Measurements from ENCODE around the gene MRNIP. TPM values are rescaled to one million over a fixed set of nuclear protein-coding genes. Genes with fewer than 3 reads are reported as not detected.
"Not testable (repeated sequence)": the region's sequence is repeated elsewhere in the genome, so short reads cannot be mapped to it uniquely, and the experiment has no call there.

The MRNIP gene
- total RNA-seq, 2 experiments from 2014 or later, result 20.2 to 21.4 TPM

DNA sequence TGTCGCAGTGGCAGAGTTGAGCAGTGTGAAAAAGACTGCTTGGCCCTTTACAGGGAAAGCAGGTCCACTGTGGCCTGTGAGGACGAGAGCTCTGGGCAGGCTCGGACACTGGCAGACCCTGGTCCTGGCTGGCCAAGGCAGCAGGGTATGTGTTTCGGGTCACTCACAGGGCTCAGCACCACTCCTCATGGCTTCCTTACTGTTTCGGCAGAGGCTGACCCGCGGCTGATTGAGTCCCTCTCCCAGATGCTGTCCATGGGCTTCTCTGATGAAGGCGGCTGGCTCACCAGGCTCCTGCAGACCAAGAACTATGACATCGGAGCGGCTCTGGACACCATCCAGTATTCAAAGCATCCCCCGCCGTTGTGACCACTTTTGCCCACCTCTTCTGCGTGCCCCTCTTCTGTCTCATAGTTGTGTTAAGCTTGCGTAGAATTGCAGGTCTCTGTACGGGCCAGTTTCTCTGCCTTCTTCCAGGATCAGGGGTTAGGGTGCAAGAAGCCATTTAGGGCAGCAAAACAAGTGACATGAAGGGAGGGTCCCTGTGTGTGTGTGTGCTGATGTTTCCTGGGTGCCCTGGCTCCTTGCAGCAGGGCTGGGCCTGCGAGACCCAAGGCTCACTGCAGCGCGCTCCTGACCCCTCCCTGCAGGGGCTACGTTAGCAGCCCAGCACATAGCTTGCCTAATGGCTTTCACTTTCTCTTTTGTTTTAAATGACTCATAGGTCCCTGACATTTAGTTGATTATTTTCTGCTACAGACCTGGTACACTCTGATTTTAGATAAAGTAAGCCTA lies 22.2 kb downstream of the MRNIP start:
- H3K27ac Mint-ChIP-seq, result peak overlapping the region; percentile 90
- DNase-seq, result peak; percentile 81
- peak overlapping the region; percentile 64 for H3K4me3 Mint-ChIP-seq
- H3K36me3 Mint-ChIP-seq, result peaks cover 41% of the 10 kb centered on the region
- ATAC-seq, result peak; percentile 96
- no peaks in the 10 kb centered on the region for H3K27me3 Mint-ChIP-seq
- no peaks in the 10 kb centered on the region for H3K9me3 Mint-ChIP-seq (ENCODE audit: low read depth)
- H3K4me1 Mint-ChIP-seq, result peaks cover 23% of the 10 kb centered on the region
- CTCF ChIA-PET, result interaction anchor here (0.8 to 1.9 kb wide), 7 partner anchors 11 to 254 kb away, joined by 3 to 12 read pairs (median 4); partner anchors contain the start of genes MGAT4B and SQSTM1

DNA sequence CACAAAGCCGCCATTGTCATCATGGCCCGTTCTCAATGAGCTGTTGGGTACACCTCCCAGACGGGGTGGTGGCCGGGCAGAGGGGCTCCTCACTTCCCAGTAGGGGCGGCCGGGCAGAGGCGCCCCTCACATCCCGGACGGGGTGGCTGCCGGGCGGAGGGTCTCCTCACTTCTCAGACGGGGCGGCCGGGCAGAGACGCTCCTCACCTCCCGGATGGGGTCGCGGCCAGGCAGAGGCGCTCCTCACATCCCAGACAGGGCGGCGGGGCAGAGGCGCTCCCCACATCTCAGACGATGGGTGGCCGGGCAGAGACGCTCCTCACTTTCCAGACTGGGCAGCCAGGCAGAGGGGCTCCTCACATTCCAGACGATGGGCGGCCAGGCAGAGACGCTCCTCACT lies 23.7 kb downstream of the MRNIP start:
- CTCF ChIA-PET, result not testable (repeated sequence)

GRCh38 chr5:179834120-179834519 lies 24.5 kb downstream of the MRNIP start:
- CTCF ChIA-PET, result no interaction called here
- H3K9me3 Mint-ChIP-seq (ENCODE audit: low read depth), result no peaks in the 10 kb centered on the region
- no peaks in the 10 kb centered on the region for H3K27me3 Mint-ChIP-seq
- H3K4me1 Mint-ChIP-seq, result peaks cover 23% of the 10 kb centered on the region
- ATAC-seq (no peak), DNase-seq (no peak)
- H3K36me3 Mint-ChIP-seq, result peaks cover 59% of the 10 kb centered on the region
- no peak overlapping the region for H3K4me3 Mint-ChIP-seq
- no peak overlapping the region for H3K27ac Mint-ChIP-seq

More for the DNA sequence above, 23.7 kb downstream of the MRNIP start:
- not testable (repeated sequence) for H3K4me3 Mint-ChIP-seq; H3K27me3 Mint-ChIP-seq; ATAC-seq; H3K27ac Mint-ChIP-seq; DNase-seq; H3K9me3 Mint-ChIP-seq (ENCODE audit: low read depth)
- peaks cover 23% of the 10 kb centered on the region for H3K4me1 Mint-ChIP-seq
- peaks cover 51% of the 10 kb centered on the region for H3K36me3 Mint-ChIP-seq

DNA sequence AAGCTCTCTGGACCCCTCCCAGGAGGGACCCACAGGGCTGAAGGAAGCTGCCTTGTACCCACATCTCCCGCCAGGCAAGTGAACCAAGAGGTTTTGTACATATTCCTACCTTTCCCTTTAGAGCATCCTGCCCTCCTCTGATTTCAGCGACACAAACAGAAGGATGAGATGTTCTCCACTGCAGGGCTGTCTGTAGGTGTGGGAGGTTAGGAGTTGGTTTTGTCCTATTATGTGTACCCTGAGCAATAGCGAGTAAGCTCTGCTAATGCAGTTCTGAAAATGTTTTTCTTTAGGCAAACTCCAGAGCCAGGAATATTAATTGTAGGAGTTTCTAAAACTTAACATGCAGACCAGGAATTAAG lies 24.9 kb downstream of the MRNIP start:
- H3K27ac Mint-ChIP-seq, result no peak overlapping the region
- no peak overlapping the region for H3K4me3 Mint-ChIP-seq
- peaks cover 23% of the 10 kb centered on the region for H3K4me1 Mint-ChIP-seq
- no peaks in the 10 kb centered on the region for H3K9me3 Mint-ChIP-seq (ENCODE audit: low read depth)
- ATAC-seq (no peak), DNase-seq (no peak)
- CTCF ChIA-PET, result no interaction called here
- no peaks in the 10 kb centered on the region for H3K27me3 Mint-ChIP-seq
- H3K36me3 Mint-ChIP-seq, result peaks cover 62% of the 10 kb centered on the region

DNA sequence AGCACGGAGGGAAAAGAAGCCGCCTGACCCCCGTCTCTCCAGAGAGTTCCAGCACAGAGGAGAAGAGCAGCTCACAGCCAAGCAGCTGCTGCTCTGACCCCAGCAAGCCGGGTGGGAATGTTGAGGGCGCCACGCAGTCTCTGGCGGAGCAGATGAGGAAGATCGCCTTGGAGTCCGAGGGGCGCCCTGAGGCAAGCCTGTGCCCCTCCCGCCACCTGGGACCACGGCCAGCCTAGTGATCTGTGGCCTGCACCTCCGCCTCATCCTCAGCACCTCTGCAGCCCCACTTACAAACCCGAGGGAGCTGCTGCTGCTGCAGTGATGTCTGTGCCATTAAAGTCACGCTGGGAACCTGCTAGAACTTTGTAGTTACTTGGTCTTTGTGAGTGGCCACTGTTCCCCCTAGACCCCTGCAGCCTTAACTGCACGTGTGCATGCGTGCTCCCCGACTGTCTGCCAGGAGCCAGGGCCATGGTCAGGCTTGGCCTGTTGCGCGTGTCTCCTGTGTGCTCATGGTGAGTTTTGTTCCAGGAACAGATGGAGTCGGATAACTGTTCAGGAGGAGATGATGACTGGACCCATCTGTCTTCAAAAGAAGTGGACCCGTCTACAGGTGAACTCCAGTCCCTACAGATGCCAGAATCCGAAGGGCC lies 25.4 kb downstream of the MRNIP start:
- DNase-seq, result no peak
- H3K36me3 Mint-ChIP-seq, result peaks cover 65% of the 10 kb centered on the region
- H3K9me3 Mint-ChIP-seq (ENCODE audit: low read depth), result no peaks in the 10 kb centered on the region
- CTCF ChIA-PET, result interaction anchor here (0.6 to 1.3 kb wide), 3 partner anchors 23 to 70 kb away, joined by 3 to 5 read pairs (median 3); no protein-coding TSS in a partner anchor
- no peaks in the 10 kb centered on the region for H3K27me3 Mint-ChIP-seq
- ATAC-seq, result no peak
- no peak overlapping the region for H3K4me3 Mint-ChIP-seq
- no peak overlapping the region for H3K27ac Mint-ChIP-seq
- H3K4me1 Mint-ChIP-seq, result peaks cover 23% of the 10 kb centered on the region

DNA sequence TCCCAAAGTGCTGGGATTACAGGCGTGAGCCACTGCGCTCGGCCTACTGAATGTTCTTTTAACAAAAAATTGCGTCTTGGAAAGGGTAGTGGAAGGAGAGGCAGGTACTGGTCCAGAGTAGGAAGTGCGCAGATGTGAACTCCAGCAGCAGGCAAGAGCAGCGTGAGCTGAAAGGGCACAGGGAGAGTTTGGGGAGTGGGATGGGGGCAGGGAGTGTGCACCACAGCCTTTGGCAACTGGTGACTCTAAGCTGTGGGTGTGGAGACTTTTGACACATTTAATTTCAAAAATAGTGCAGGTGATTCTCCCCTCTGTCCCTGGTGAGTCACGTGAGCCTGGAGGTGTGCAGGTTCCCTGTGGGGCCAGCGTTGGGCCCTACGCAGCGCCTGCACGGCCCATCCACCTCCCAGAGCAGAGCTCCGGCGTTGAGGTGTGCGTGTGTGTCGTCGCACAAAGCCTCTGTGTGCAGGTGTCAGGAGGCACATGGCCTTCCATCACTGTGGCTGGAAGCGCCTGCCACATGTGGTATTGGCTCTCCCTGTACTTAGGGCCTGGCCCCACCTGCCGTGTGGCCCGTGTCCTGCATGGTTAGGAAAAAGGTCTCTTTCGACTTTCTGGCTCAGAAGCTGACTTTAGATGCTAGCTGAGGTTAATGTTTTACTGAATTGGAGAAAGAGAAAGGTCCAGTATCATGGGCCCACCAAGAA lies 26.4 kb downstream of the MRNIP start:
- ATAC-seq (no peak), DNase-seq (no peak)
- Mint-ChIP-seq H3K36me3 (peaks cover 66% of the 10 kb centered on the region), H3K4me3 (no peak overlapping the region), H3K27ac (no peak overlapping the region), H3K4me1 (peaks cover 19% of the 10 kb centered on the region), H3K9me3 (ENCODE audit: low read depth) (no peaks in the 10 kb centered on the region), H3K27me3 (no peaks in the 10 kb centered on the region)
- CTCF ChIA-PET, result interaction anchor here (0.9 to 1.3 kb wide), 2 partner anchors 30 to 69 kb away, joined by 3 to 5 read pairs; no protein-coding TSS in a partner anchor

DNA sequence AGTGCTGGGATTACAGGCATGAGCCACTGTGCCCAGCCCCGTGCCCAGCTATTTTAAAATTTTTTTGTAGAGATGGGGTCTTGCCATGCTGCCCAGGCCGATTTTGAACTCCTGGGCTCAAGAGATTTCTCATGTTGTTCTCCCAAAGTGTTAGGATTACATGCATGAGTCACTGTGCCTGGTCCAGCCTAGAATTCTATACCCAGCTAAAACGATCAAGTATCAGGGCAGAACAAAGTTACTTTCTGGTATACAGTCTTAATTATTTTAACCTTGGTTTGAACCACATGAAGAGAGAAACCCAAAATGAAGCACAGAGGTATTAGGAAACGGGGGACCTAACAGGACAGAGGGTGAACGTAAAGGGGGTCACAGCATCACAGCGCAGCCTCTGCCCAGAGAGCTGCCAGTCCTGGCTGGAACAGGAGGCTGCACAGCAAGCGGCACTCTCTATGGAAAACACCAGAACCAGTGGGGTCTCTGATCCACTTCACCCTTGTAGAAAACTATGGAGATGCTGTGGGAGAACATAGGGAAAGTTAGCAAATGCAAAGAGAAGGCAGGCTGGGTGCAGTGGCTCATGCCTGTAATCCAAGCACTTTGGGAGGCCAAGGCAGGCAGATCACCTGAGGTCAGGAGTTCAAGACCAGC lies 27.7 kb downstream of the MRNIP start:
- Mint-ChIP-seq H3K4me3 (no peak overlapping the region), H3K9me3 (ENCODE audit: low read depth) (no peaks in the 10 kb centered on the region), H3K27ac (peak overlapping the region; percentile 52), H3K36me3 (peaks cover 63% of the 10 kb centered on the region), H3K4me1 (peaks cover 11% of the 10 kb centered on the region), H3K27me3 (no peaks in the 10 kb centered on the region)
- ATAC-seq (no peak), DNase-seq (no peak)
- CTCF ChIA-PET, result interaction anchor here (1.3 to 1.6 kb wide), 2 partner anchors 26 to 29 kb away, joined by 4 to 5 read pairs; no protein-coding TSS in a partner anchor

DNA sequence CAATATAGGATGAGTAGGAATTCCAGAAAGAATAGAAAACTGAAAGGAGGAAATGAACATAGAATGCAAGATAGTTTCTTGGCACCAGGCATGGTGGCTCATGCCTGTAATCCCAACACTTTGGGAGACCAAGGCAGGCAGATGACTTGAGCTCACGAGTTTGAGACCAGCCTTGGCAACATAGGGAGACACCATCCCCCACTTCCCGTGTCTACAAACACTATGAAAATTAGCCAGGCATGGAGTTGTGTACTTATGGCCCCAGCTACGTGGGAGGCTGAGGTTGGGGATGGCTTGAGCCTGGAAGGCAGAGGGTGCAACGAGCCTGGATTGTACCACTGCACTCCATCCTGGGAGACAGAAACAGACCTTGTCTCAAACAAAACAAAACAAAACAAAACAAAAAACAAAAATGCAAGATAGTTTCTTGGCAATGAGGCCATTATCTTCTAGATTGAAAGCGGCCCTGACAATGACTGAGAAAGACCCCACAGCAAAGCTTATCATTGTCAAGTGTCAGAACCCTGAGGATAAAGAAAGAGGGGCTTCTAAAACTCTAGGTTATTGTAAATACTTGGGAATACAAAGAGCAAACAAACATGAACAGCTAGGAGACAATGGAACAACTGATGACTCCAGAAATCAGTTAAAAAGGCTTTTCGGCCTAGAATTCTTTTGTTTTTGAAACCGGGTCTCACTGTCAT lies 28.7 kb downstream of the MRNIP start:
- H3K9me3 Mint-ChIP-seq (ENCODE audit: low read depth), result no peaks in the 10 kb centered on the region
- H3K27ac Mint-ChIP-seq, result no peak overlapping the region
- peaks cover 66% of the 10 kb centered on the region for H3K36me3 Mint-ChIP-seq
- ATAC-seq, result no peak
- peaks cover 8% of the 10 kb centered on the region for H3K4me1 Mint-ChIP-seq
- CTCF ChIA-PET, result interaction anchor here (1.3 to 1.6 kb wide), 2 partner anchors 27 to 28 kb away, joined by 4 to 5 read pairs; no protein-coding TSS in a partner anchor
- H3K4me3 Mint-ChIP-seq, result no peak overlapping the region
- DNase-seq, result no peak
- no peaks in the 10 kb centered on the region for H3K27me3 Mint-ChIP-seq

DNA sequence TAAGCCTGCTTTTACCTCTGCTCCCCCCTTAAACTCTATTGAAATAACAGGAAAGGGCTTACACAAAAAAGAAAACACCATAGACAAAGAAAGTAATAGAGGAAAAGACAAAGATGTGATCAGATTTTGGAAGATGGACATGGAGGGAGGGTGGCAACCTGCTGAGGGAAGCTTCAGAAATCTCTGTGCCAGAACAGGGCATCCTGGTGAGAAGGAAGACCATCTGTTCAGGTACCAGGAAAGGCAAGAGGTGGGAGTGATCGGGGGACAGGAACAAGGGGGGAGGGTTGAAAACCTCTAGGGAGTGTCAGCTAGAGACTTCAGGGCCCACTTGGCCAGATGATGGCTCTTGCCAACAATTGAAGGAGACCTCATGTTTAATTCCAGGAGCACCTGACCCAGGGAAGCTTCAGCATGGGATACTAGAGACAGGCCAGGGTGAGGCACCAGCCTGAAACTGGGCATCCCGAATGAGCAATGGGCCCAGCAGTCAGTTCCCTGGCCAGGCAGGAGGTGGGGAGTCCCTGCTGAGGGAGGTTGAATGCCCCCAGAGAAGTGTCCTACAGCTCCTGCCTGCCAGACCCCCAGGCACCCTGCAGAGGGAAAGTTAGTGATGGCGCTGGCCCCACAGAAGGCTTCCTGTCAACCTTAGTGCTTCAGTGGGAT lies 29.7 kb downstream of the MRNIP start:
- H3K36me3 Mint-ChIP-seq, result peaks cover 72% of the 10 kb centered on the region
- peaks cover 14% of the 10 kb centered on the region for H3K4me1 Mint-ChIP-seq
- CTCF ChIA-PET, result interaction anchor here (1.0 to 1.6 kb wide), 2 partner anchors 27 to 65 kb away, joined by 3 to 4 read pairs; no protein-coding TSS in a partner anchor
- DNase-seq, result no peak
- no peaks in the 10 kb centered on the region for H3K27me3 Mint-ChIP-seq
- no peak overlapping the region for H3K4me3 Mint-ChIP-seq
- peak overlapping the region; percentile 56 for H3K27ac Mint-ChIP-seq
- H3K9me3 Mint-ChIP-seq (ENCODE audit: low read depth), result no peaks in the 10 kb centered on the region
- ATAC-seq, result no peak

GRCh38 chr5:179827680-179828079 lies 30.9 kb downstream of the MRNIP start:
- Mint-ChIP-seq H3K4me3 (no peak overlapping the region), H3K4me1 (peaks cover 21% of the 10 kb centered on the region), H3K27ac (peak overlapping the region; percentile 7), H3K36me3 (peaks cover 74% of the 10 kb centered on the region), H3K27me3 (no peaks in the 10 kb centered on the region), H3K9me3 (ENCODE audit: low read depth) (no peaks in the 10 kb centered on the region)
- no peak for ATAC-seq
- no peak for DNase-seq
- CTCF ChIA-PET, result no interaction called here

- H3K4me3 Mint-ChIP-seq, result no peak overlapping the region
- peaks cover 30% of the 10 kb centered on the region for H3K4me1 Mint-ChIP-seq
- H3K27me3 Mint-ChIP-seq, result no peaks in the 10 kb centered on the region
- H3K27ac Mint-ChIP-seq, result no peak overlapping the region
- peaks cover 67% of the 10 kb centered on the region for H3K36me3 Mint-ChIP-seq
- CTCF ChIA-PET, result no interaction called here
- no peak for ATAC-seq
- no peak for DNase-seq
- H3K9me3 Mint-ChIP-seq (ENCODE audit: low read depth), result no peaks in the 10 kb centered on the region
Observed at GRCh38 chr5:179825655-179826182, 32.9 kb downstream of the MRNIP start.

- peaks cover 59% of the 10 kb centered on the region for H3K36me3 Mint-ChIP-seq
- H3K27ac Mint-ChIP-seq, result no peak overlapping the region
- DNase-seq (no peak), ATAC-seq (no peak)
- H3K4me3 Mint-ChIP-seq, result no peak overlapping the region
- no peaks in the 10 kb centered on the region for H3K27me3 Mint-ChIP-seq
- no peaks in the 10 kb centered on the region for H3K9me3 Mint-ChIP-seq (ENCODE audit: low read depth)
- CTCF ChIA-PET, result interaction anchor here (1.1 kb wide), 1 partner anchor 23 kb away, joined by 3 read pairs; no protein-coding TSS in a partner anchor
- peaks cover 37% of the 10 kb centered on the region for H3K4me1 Mint-ChIP-seq
Observed at GRCh38 chr5:179824745-179825112, 33.9 kb downstream of the MRNIP start.

All from activated CD8-positive, alpha-beta memory T cell treated with anti-CD3 and anti-CD28 coated beads, Interleukin-2, amount 10 ng/mL, durations not matched to agents 7 days and 5 days (primary cell).